Adrenal gland (tissue), 5 donors: ENCODE data around the gene MYL3.

Experiments
- POLR2A ChIP-seq, 2 donors: fragments of 450-650 bp; IDR thresholded peaks; one replicate each; pipeline ENCODE4 v1.6.1; 2017; ENCODE audit warnings: antibody characterized with exemption in 2 of 2, mild to moderate bottlenecking in 2 of 2, moderate library complexity in 1 of 2
- TF ChIP-seq, protein P1 (sequence below), 6 experiments: fragments of 450-650 bp in 4 of 6; fragments of 200-600 bp in 2 of 6; sonication (generic) in 1 of 6; IDR thresholded peaks; 1 replicate in 5 of 6; 2 replicates in 1 of 6; pipeline versions ENCODE4 v1.5.1 to v1.8.0; 2016 to 2021; ENCODE audit warnings: antibody characterized with exemption in 6 of 6, mild to moderate bottlenecking in 2 of 6, moderate library complexity in 1 of 6
- donor health status: DM: no; HTN: no; CAD: no.

DNA sequence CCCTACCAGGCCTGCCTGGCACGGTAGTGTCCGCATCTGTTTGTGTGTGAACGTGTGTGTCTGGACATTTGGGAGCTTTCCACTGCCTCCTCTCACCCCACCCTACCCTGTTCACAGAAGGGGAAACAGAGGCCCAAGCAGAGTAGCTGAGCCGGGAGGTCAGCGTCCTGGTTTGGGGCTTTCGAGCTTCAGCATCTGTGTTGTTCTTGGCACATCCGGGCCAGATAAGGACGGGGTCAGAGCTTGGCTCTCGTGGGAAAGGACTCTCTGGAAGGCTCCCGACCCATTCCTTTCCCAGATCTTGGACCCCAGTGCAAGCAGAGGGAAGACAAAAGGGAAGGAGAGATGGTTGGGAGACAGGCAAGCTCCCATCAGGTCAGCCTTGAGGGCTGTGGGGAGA lies 8.0 kb upstream of the MYL3 start:
- TF ChIP-seq, protein P1, sequence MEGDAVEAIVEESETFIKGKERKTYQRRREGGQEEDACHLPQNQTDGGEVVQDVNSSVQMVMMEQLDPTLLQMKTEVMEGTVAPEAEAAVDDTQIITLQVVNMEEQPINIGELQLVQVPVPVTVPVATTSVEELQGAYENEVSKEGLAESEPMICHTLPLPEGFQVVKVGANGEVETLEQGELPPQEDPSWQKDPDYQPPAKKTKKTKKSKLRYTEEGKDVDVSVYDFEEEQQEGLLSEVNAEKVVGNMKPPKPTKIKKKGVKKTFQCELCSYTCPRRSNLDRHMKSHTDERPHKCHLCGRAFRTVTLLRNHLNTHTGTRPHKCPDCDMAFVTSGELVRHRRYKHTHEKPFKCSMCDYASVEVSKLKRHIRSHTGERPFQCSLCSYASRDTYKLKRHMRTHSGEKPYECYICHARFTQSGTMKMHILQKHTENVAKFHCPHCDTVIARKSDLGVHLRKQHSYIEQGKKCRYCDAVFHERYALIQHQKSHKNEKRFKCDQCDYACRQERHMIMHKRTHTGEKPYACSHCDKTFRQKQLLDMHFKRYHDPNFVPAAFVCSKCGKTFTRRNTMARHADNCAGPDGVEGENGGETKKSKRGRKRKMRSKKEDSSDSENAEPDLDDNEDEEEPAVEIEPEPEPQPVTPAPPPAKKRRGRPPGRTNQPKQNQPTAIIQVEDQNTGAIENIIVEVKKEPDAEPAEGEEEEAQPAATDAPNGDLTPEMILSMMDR (IDR thresholded peaks at IDR 0.05), result no peak
- TF ChIP-seq POLR2A (IDR thresholded peaks at IDR 0.05), result no peak
